Right atrium auricular region (tissue), 2 donors: ENCODE results near the gene NPC1. TPM values are rescaled to one million over a fixed set of nuclear protein-coding genes. Genes with fewer than 3 reads are reported as not detected.

ENCODE experiments used
- DNase-seq: peaks from one replicate; pipeline ENCODE4 v3.0.0-alpha.2; 2019; ENCODE audit warnings: low spot score
- H3K27ac ChIP-seq, 2 donors: fragments of 200-600 bp; sonication (generic); 1 replicate in 1 of 2; 2 replicates in 1 of 2; pipeline ENCODE4 v1.5.1; 2016 to 2019
- H3K27me3 ChIP-seq, 2 donors: fragments of 200-600 bp; sonication (generic); one replicate each; pipeline versions ENCODE4 v1.5.1 to v1.6.0; 2017 to 2019
- H3K36me3 ChIP-seq: fragments of 200-600 bp; sonication (generic); one replicate; pipeline ENCODE4 v1.5.1; 2016
- H3K4me1 ChIP-seq, 2 donors: fragments of 200-600 bp; sonication (generic); one replicate each; pipeline versions ENCODE4 v1.5.1 to v1.6.0; 2017 to 2019
- H3K4me3 ChIP-seq, 2 donors: fragments of 200-600 bp; sonication (generic); 1 replicate in 1 of 2; 2 replicates in 1 of 2; pipeline ENCODE4 v1.5.1; 2017 to 2019; ENCODE audit warnings: mild to moderate bottlenecking in 1 of 2, moderate library complexity in 1 of 2
- H3K9me3 ChIP-seq, 2 donors: fragments of 200-600 bp; sonication (generic); one replicate each; pipeline ENCODE4 v1.5.1; 2019
- total RNA-seq, 2 donors: library from RNA; depleted of rRNA; stranded (reverse); fragments of >200 nt; gene quantifications; one replicate each; pipeline ENCODE4 v1.1.0, GENCODE V29; 2016
- TF ChIP-seq, protein P1 (sequence below), 2 donors: fragments of 200-600 bp; sonication (generic); IDR thresholded peaks; one replicate each; pipeline ENCODE4 v1.5.1; 2019; ENCODE audit warnings: antibody characterized with exemption in 2 of 2

The NPC1 gene
- total RNA-seq, 2 donors from 2014 or later = 16.2 to 26.4 TPM

DNA sequence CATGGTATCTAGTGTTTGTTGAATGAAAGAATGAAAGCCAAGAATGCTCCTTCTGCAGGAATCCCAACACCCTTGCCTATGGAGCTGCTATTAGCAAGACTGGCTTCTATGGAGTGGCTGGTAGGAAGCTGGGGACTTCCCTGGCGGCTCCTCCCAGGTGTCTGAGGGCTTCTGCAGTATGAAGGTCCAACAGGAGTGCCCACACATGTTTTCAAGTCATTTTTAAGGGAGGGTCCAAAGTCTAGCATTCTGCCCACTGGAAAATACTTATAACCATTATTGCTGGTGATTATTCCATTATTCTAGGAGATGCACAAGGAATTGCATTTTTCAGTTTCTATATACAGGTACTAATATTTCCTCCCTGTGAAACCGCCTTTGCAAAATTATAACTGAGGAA lies 21.9 kb upstream of the NPC1 start:
- TF ChIP-seq, protein P1, sequence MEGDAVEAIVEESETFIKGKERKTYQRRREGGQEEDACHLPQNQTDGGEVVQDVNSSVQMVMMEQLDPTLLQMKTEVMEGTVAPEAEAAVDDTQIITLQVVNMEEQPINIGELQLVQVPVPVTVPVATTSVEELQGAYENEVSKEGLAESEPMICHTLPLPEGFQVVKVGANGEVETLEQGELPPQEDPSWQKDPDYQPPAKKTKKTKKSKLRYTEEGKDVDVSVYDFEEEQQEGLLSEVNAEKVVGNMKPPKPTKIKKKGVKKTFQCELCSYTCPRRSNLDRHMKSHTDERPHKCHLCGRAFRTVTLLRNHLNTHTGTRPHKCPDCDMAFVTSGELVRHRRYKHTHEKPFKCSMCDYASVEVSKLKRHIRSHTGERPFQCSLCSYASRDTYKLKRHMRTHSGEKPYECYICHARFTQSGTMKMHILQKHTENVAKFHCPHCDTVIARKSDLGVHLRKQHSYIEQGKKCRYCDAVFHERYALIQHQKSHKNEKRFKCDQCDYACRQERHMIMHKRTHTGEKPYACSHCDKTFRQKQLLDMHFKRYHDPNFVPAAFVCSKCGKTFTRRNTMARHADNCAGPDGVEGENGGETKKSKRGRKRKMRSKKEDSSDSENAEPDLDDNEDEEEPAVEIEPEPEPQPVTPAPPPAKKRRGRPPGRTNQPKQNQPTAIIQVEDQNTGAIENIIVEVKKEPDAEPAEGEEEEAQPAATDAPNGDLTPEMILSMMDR (IDR thresholded peaks at IDR 0.05) = no peak

DNA sequence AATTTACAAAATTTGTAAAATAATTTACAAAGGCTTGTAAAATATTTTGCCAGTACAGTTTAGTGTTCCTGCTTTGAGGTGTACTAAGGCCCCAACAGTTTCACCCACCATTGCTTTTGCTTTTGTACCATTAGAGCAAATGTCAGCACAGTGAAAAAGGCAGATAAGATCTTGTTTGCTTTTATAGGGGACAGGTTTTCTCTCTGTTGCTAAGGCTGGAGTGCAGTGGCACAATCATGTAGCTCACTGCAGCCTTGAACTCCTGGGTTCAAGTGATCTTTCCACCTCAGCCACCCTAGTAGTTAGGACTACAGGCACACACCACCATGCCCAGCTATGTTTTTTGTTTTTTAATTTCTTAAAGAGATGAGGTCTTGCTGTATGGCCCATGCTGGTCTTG lies 19.6 kb upstream of the NPC1 start:
- peak; percentile 16 for DNase-seq
- no peaks in the 10 kb centered on the region for H3K36me3 ChIP-seq
- TF ChIP-seq, protein P1 (IDR thresholded peaks at IDR 0.05) = no peak

More for the DNA sequence above, 21.9 kb upstream of the NPC1 start:
- H3K9me3 ChIP-seq = no peaks in the 10 kb centered on the region
- H3K27ac ChIP-seq = no peak overlapping the region
- DNase-seq = no peak
- no peak overlapping the region for H3K4me3 ChIP-seq
- H3K36me3 ChIP-seq = no peaks in the 10 kb centered on the region
- no peaks in the 10 kb centered on the region for H3K4me1 ChIP-seq
- no peaks in the 10 kb centered on the region for H3K27me3 ChIP-seq

DNA sequence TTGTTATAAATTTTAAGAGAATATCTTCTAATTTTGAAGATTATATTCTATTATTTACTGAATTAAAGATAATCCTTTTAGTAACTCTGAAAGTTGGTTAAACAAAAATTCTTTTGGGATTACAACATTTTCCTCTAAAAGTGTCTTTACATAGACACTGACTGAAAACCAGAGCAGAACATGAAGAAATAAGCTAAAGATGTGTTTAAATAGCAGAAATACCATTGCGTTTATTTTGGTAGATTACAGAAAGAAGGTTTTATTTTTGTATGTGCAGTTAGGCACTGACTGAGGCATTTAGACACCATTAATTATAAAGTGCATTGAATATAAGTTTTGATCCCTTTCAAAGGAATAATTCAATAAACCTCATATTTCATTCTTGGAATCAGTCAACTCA lies 13.5 kb upstream of the NPC1 start:
- Histone ChIP-seq H3K27me3 (no peaks in the 10 kb centered on the region), H3K4me3 (no peak overlapping the region), H3K4me1 (no peaks in the 10 kb centered on the region), H3K36me3 (no peaks in the 10 kb centered on the region), H3K27ac (no peak overlapping the region), H3K9me3 (no peaks in the 10 kb centered on the region)
- TF ChIP-seq, protein P1 (IDR thresholded peaks at IDR 0.05) = no peak
- no peak for DNase-seq

More for the DNA sequence above, 19.6 kb upstream of the NPC1 start:
- Histone ChIP-seq H3K27ac (no peak overlapping the region), H3K9me3 (no peaks in the 10 kb centered on the region), H3K27me3 (no peaks in the 10 kb centered on the region), H3K4me3 (no peak overlapping the region), H3K4me1 (no peaks in the 10 kb centered on the region)

DNA sequence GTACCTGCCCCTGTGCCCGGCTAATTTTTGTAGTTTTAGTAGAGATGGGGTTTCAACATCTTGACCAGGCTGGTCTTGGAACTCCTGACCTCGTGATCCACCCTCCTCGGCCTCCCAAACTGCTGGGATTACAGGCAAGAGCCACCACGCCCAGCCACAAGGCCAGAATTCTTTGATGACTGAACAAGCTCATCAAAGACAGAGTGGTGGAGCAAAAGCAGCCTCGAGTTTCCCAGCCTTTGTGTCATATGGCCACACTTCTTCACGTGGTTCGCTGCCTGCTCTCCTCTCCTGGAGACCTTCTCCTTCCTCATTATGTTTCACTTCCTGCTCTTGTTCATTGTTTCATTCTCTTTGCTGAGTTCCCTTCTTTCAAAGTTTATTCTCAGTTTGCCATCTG lies 9.9 kb upstream of the NPC1 start:
- H3K36me3 ChIP-seq = no peaks in the 10 kb centered on the region
- no peaks in the 10 kb centered on the region for H3K9me3 ChIP-seq
- H3K4me3 ChIP-seq = no peak overlapping the region
- no peaks in the 10 kb centered on the region for H3K27me3 ChIP-seq
- no peak for DNase-seq
- H3K4me1 ChIP-seq = no peaks in the 10 kb centered on the region
- TF ChIP-seq, protein P1 (IDR thresholded peaks at IDR 0.05) = no peak
- no peak overlapping the region for H3K27ac ChIP-seq

DNA sequence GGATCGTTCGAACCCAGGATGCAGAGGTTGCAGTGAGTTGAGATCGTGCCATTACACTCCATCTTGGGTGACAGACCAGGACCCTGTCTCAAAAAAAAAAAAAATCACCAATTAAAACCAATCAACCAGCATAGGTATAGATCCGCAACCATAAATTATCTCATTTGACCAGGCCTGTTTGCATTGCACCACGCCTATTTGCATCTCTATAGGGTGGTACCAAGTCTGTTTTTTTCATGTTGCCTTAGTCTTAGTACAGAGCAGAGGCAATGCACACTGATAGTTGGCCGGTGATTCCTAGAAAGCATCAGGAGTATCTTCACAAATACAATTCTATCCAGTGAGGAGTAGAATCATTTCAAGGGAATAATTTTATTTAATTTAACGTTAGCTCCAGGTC lies 9.3 kb upstream of the NPC1 start:
- Histone ChIP-seq H3K9me3 (no peaks in the 10 kb centered on the region), H3K4me3 (no peak overlapping the region), H3K4me1 (no peaks in the 10 kb centered on the region), H3K27ac (no peak overlapping the region), H3K27me3 (no peaks in the 10 kb centered on the region), H3K36me3 (no peaks in the 10 kb centered on the region)
- no peak for DNase-seq
- TF ChIP-seq, protein P1 (IDR thresholded peaks at IDR 0.05) = no peak

DNA sequence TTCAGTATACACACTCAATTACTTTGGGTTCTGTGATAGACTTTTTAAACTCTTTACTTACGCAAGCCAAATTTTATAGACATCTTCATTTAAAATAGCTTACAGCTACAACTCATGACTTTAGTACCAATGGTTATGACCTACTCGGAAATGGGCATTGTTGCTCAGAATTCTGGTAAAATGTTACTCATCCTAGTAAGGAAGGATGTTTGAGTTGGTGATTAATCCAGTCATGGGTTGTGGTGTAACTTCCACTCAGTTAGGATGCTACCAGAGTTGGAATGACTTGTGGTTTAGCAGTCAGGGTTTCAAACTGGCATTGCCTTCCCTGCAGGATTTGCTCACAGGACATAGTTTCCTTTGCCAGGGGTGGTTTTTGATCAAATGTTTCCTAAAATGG lies 7.4 kb upstream of the NPC1 start:
- no peaks in the 10 kb centered on the region for H3K9me3 ChIP-seq
- no peak overlapping the region for H3K27ac ChIP-seq
- H3K36me3 ChIP-seq = no peaks in the 10 kb centered on the region
- no peak overlapping the region for H3K4me3 ChIP-seq
- DNase-seq = no peak
- TF ChIP-seq, protein P1 (IDR thresholded peaks at IDR 0.05) = no peak
- no peaks in the 10 kb centered on the region for H3K27me3 ChIP-seq
- H3K4me1 ChIP-seq = no peaks in the 10 kb centered on the region
